Measurements from ENCODE around the gene CPB1.

- no peak for TF ChIP-seq CTCF (IDR thresholded peaks at IDR 0.05; ENCODE audit: low read depth, low read length, missing input control)
- no peak for TF ChIP-seq RAD21 (IDR thresholded peaks at IDR 0.05)
- TF ChIP-seq SP1 (IDR thresholded peaks at IDR 0.05) = no peak
- TF ChIP-seq HNF4G (IDR thresholded peaks at IDR 0.05) = no peak
- TF ChIP-seq REST (IDR thresholded peaks at IDR 0.05) = no peak
- no peak for TF ChIP-seq GABPA (IDR thresholded peaks at IDR 0.05 in 1 of 2, conservative IDR thresholded peaks at IDR 0.05 in 1 of 2)
- TF ChIP-seq FOXA2 (IDR thresholded peaks at IDR 0.05) = no peak
- no peak for TF ChIP-seq YY1 (IDR thresholded peaks at IDR 0.05)
- TF ChIP-seq MAX (IDR thresholded peaks at IDR 0.05) = no peak
- TF ChIP-seq ATF3 (IDR thresholded peaks at IDR 0.05) = no peak
These were observed 75.4 kb downstream of the CPB1 start for GRCh38 chr3:148903022-148903442.

Data from liver (tissue), 3 donors.